Measurements from ENCODE around the gene ARRB1. TPM values are rescaled to one million over a fixed set of nuclear protein-coding genes. Genes with fewer than 3 reads are reported as not detected.

Gene ARRB1
- total RNA-seq, 1 donor from 2014 or later, result 13.2 TPM

DNA sequence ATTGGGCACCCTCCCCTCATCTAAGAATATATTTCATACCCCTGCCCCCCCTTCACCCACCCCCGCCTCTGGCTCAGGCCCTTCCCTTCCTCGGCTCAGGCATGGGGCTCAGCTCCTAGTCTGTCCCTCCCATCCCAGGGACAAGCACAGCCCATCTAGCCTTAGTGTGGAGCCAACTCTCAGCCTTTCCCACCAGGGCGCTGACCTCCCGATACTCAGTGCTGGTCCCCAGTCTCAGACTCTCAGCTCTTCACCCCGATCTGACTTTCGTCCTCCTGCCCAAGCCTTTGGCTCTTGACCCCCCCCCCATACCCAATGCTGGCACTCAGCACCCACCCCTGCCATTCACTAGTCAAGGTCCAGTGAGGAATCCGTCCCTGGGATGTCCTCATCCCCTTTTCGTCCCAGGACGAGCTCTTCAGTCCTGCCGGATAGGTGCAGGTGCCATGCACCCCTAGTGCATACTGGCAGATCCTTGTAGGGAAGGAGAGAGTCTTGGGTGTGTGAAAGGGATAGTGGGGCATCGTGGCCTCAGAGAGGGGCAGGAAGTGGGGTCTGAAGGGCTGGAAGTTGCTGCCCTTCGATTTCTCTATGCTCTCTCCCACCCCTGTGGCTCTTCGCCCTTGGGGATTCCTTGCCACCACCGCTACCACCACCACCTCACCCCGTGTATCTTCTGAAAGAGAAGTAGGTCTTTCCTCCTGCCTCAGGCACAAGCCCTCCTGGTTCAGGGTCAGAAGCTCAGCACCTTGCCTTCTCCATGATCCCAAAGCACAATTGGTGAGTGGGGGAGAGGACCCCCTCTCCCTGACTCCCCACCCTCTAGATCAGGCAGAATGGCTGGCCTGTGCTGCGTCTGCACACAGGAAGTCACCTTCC is 108.5 kb downstream of the ARRB1 start:
- Mint-ChIP-seq H3K4me3 (ENCODE audit: unreplicated experiment) (peak overlapping the region; percentile 68), H3K27ac (ENCODE audit: unreplicated experiment) (no peak overlapping the region), H3K27me3 (ENCODE audit: unreplicated experiment) (peaks cover 61% of the 10 kb centered on the region), H3K9me3 (ENCODE audit: unreplicated experiment) (no peaks in the 10 kb centered on the region), H3K36me3 (ENCODE audit: unreplicated experiment) (no peaks in the 10 kb centered on the region), H3K4me1 (ENCODE audit: unreplicated experiment) (peaks cover 8% of the 10 kb centered on the region)
- no peak for DNase-seq (ENCODE audit: extremely low spot score, unreplicated experiment)
- TF ChIP-seq, protein P1, sequence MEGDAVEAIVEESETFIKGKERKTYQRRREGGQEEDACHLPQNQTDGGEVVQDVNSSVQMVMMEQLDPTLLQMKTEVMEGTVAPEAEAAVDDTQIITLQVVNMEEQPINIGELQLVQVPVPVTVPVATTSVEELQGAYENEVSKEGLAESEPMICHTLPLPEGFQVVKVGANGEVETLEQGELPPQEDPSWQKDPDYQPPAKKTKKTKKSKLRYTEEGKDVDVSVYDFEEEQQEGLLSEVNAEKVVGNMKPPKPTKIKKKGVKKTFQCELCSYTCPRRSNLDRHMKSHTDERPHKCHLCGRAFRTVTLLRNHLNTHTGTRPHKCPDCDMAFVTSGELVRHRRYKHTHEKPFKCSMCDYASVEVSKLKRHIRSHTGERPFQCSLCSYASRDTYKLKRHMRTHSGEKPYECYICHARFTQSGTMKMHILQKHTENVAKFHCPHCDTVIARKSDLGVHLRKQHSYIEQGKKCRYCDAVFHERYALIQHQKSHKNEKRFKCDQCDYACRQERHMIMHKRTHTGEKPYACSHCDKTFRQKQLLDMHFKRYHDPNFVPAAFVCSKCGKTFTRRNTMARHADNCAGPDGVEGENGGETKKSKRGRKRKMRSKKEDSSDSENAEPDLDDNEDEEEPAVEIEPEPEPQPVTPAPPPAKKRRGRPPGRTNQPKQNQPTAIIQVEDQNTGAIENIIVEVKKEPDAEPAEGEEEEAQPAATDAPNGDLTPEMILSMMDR (IDR thresholded peaks at IDR 0.05), result no peak

DNA sequence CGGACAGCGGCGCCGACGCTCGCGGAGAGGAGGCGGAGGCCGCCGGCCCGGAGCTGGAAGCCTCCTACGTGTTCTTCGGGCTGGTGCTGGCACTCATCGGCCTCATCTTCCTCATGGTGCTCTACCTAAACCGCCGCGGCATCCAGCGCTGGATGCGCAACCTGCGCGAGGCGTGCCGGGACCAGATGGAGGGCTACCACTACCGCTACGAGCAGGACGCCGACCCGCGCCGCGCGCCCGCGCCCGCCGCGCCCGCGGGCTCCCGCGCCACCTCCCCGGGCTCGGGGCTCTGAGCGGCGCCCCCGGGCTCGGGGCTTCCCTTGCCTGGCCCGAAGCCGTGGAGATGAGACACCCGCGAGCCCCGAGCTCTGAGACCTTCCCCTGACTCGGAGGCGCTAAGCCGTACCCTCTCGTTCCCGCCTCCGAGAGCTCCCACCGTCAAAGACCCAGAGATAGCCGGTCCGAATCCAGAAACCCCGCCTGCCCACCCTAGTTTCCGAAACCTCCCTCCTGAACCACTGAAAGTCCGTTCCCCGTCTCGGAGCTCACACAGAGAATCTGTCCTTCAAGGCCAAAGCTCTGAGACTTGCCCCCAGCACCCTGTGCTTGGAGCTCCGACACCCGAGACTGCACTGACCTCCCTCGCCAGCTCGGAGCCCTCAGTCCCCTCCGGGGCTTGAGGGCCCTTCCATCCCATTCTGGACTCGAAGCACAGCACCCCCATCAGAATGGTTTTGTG is 109.4 kb downstream of the ARRB1 start:
- Mint-ChIP-seq H3K4me3 (ENCODE audit: unreplicated experiment) (peak overlapping the region; percentile 68), H3K27me3 (ENCODE audit: unreplicated experiment) (peaks cover 66% of the 10 kb centered on the region), H3K36me3 (ENCODE audit: unreplicated experiment) (no peaks in the 10 kb centered on the region), H3K9me3 (ENCODE audit: unreplicated experiment) (no peaks in the 10 kb centered on the region), H3K27ac (ENCODE audit: unreplicated experiment) (no peak overlapping the region), H3K4me1 (ENCODE audit: unreplicated experiment) (peaks cover 8% of the 10 kb centered on the region)
- TF ChIP-seq, protein P1 (IDR thresholded peaks at IDR 0.05), result no peak
- no peak for DNase-seq (ENCODE audit: extremely low spot score, unreplicated experiment)

- Mint-ChIP-seq H3K9me3 (ENCODE audit: unreplicated experiment) (no peaks in the 10 kb centered on the region), H3K27me3 (ENCODE audit: unreplicated experiment) (peaks cover 70% of the 10 kb centered on the region), H3K4me3 (ENCODE audit: unreplicated experiment) (peak overlapping the region; percentile 59), H3K36me3 (ENCODE audit: unreplicated experiment) (no peaks in the 10 kb centered on the region), H3K27ac (ENCODE audit: unreplicated experiment) (no peak overlapping the region), H3K4me1 (ENCODE audit: unreplicated experiment) (peaks cover 8% of the 10 kb centered on the region)
- TF ChIP-seq, protein P1 (IDR thresholded peaks at IDR 0.05), result peak; percentile 92
- DNase-seq (ENCODE audit: extremely low spot score, unreplicated experiment), result peak; percentile 98
Observed at GRCh38 chr11:75241036-75241905, 110.2 kb downstream of the ARRB1 start.

- Mint-ChIP-seq H3K4me3 (ENCODE audit: unreplicated experiment) (peak within 1 kb of the TSS; percentile 64), H3K36me3 (ENCODE audit: unreplicated experiment) (no peaks in the 10 kb centered on the region), H3K4me1 (ENCODE audit: unreplicated experiment) (peaks cover 8% of the 10 kb centered on the region), H3K27ac (ENCODE audit: unreplicated experiment) (no peak within 1 kb of the TSS), H3K9me3 (ENCODE audit: unreplicated experiment) (no peaks in the 10 kb centered on the region), H3K27me3 (ENCODE audit: unreplicated experiment) (peaks cover 66% of the 10 kb centered on the region)
- no peak for DNase-seq (ENCODE audit: extremely low spot score, unreplicated experiment)
- TF ChIP-seq, protein P1 (IDR thresholded peaks at IDR 0.05), result no peak
Observed at GRCh38 chr11:75240311-75241035, 111.0 kb downstream of the ARRB1 start, which contains the start of gene TPBGL. TPBGL (plus strand) TSS chr11:75240774; CDS start chr11:75241050, 276 bp downstream.

Measured in osteocyte (in vitro differentiated cells).